Measurements from ENCODE around the gene TNS3. TPM values are rescaled to one million over a fixed set of nuclear protein-coding genes. Genes with fewer than 3 reads are reported as not detected.

Gene TNS3
- total RNA-seq, 5 donors from 2014 or later (not counting 1 experiment from before 2014, with no cell fraction given) = 0.58 to 3.7 (median 2.0) TPM

DNA sequence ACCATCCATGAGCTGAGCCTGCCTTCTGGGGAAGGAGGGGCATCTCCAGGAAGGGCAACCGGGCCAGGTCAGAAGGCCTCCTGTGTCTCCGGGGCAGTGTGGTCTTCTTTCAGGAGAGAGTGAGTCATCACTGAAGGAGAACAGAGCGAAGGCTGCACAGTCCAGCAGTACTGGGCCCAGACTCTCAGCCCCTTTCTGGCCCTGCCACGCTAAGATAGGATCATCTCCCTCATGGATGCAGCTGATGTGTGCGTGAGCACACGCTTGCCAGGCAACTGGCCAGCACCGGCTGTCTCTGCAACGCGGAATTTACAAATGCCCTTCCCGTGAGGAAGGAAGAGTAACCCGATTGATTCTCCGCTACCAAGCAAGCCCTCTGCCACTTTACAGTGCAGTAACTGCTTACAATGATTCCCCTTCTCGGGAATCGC is 328.2 kb downstream of the TNS3 start:
- peak overlapping the region; percentile 22 to 69 (median 22) for H3K4me3 Mint-ChIP-seq
- no peak overlapping the region for H3K4me3 ChIP-seq (ENCODE audit: control insufficient read depth in 1 of 2, extremely low read depth in 1 of 2, low read length in 1 of 2)
- peaks cover 0 to 9% (median 4%) of the 10 kb centered on the region in 3 donors for H3K9me3 Mint-ChIP-seq
- CTCF ChIA-PET = interaction anchor here in 1 of 2 donors (1.0 kb wide), 1 partner anchor 9 kb away, joined by 3 read pairs; no protein-coding TSS in a partner anchor
- WGBS (ENCODE audit: insufficient coverage) = 25% methylated on average over 9 of the region's 14 CpGs
- no peaks in the 10 kb centered on the region for H3K36me3 ChIP-seq (ENCODE audit: control insufficient read depth in 2 of 2, extremely low read depth in 1 of 2, insufficient read depth in 1 of 2, low read length in 1 of 2)
- no peak overlapping the region for H3K27ac ChIP-seq (ENCODE audit: low read length)
- H3K4me1 Mint-ChIP-seq = peaks cover 8 to 20% (median 12%) of the 10 kb centered on the region in 3 donors
- H3K27me3 Mint-ChIP-seq = peaks cover 8 to 30% of the 10 kb centered on the region in 2 donors
- peaks cover 4 to 17% of the 10 kb centered on the region in 2 experiments for H3K4me1 ChIP-seq (ENCODE audit: control insufficient read depth in 1 of 2, extremely low read depth in 1 of 2, insufficient read depth in 2 of 2, low read length in 2 of 2)
- no peaks in the 10 kb centered on the region for H3K9me3 ChIP-seq
- H3K27me3 ChIP-seq (replicated peaks in 1 of 2; ENCODE audit: control insufficient read depth in 2 of 2, extremely low read depth in 1 of 2, insufficient read depth in 2 of 2, low read length in 1 of 2) = peaks cover 0 to 25% of the 10 kb centered on the region in 2 experiments
- DNase-seq (no peak), ATAC-seq (replicated peaks in 1 of 4) (peak in 2 of 4 experiments; percentile 16 to 17)
- H3K27ac Mint-ChIP-seq = no peak overlapping the region
- POLR2A ChIA-PET = no interaction called here
- H3K36me3 Mint-ChIP-seq = no peaks in the 10 kb centered on the region

DNA sequence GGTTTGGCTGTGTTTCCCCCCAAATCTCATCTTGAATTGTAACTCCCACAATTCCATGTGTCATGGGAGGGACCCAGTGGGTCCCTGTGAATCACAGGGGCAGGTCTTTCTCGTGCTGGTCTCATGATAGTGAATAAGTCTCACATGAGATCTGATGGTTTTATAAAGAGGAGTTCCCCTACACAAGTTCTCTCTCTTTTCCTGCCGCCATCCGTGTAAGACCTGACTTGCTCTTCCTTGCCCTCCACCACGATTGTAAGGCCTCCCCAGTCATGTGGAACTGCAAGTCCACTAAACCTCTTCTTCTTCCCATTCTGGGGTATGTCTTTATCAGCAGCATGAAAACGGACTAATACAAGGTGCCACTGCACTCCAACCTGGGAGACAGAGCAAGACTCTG is 329.2 kb downstream of the TNS3 start:
- Mint-ChIP-seq H3K9me3 (peaks cover 0 to 9% (median 4%) of the 10 kb centered on the region in 3 donors), H3K27me3 (peaks cover 8 to 29% of the 10 kb centered on the region in 2 donors), H3K4me3 (no peak overlapping the region), H3K4me1 (peaks cover 8 to 20% (median 12%) of the 10 kb centered on the region in 3 donors), H3K36me3 (no peaks in the 10 kb centered on the region), H3K27ac (no peak overlapping the region)
- Histone ChIP-seq H3K9me3 (no peaks in the 10 kb centered on the region), H3K4me1 (ENCODE audit: control insufficient read depth in 1 of 2, extremely low read depth in 1 of 2, insufficient read depth in 2 of 2, low read length in 2 of 2) (peaks cover 4 to 17% of the 10 kb centered on the region in 2 experiments), H3K27ac (ENCODE audit: low read length) (no peak overlapping the region), H3K36me3 (ENCODE audit: control insufficient read depth in 2 of 2, extremely low read depth in 1 of 2, insufficient read depth in 1 of 2, low read length in 1 of 2) (no peaks in the 10 kb centered on the region), H3K4me3 (ENCODE audit: control insufficient read depth in 1 of 2, extremely low read depth in 1 of 2, low read length in 1 of 2) (no peak overlapping the region), H3K27me3 (replicated peaks in 1 of 2; ENCODE audit: control insufficient read depth in 2 of 2, extremely low read depth in 1 of 2, insufficient read depth in 2 of 2, low read length in 1 of 2) (peaks cover 0 to 25% of the 10 kb centered on the region in 2 experiments)
- no peak for ATAC-seq (replicated peaks in 1 of 4)
- DNase-seq = no peak
- ChIA-PET POLR2A (no interaction called here), CTCF (no interaction called here)
- 85% methylated on average over 3 of the region's 5 CpGs for WGBS (ENCODE audit: insufficient coverage)

DNA sequence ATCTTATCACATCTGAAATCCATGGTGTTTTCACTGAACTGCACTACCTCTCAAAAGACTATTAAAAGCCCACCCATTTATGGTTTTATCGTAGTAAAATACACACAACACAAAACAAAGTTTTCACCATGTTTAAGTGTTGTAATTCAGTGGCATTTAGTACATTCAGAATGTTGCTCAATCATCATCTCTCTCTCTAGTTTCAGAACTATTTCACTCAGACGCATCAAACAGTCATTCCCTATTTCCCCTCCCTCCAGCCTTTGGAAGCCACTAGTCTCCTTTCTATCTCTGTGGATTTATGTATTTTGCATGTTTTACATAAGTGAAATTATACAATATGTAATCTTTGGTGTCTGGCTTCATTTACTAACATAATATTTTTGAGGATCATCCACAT is 332.6 kb downstream of the TNS3 start:
- H3K27me3 ChIP-seq (replicated peaks in 1 of 2; ENCODE audit: control insufficient read depth in 2 of 2, extremely low read depth in 1 of 2, insufficient read depth in 2 of 2, low read length in 1 of 2) = peaks cover 0 to 10% of the 10 kb centered on the region in 2 experiments
- no peak overlapping the region for H3K27ac ChIP-seq (ENCODE audit: low read length)
- no peaks in the 10 kb centered on the region for H3K36me3 ChIP-seq (ENCODE audit: control insufficient read depth in 2 of 2, extremely low read depth in 1 of 2, insufficient read depth in 1 of 2, low read length in 1 of 2)
- Mint-ChIP-seq H3K4me3 (no peak overlapping the region), H3K27ac (no peak overlapping the region), H3K9me3 (peaks cover 0 to 9% (median 4%) of the 10 kb centered on the region in 3 donors), H3K4me1 (peaks cover 0 to 7% (median 3%) of the 10 kb centered on the region in 3 donors), H3K36me3 (no peaks in the 10 kb centered on the region), H3K27me3 (peaks cover 3 to 9% of the 10 kb centered on the region in 2 donors)
- ChIA-PET CTCF (no interaction called here), POLR2A (no interaction called here)
- H3K4me3 ChIP-seq (ENCODE audit: control insufficient read depth in 1 of 2, extremely low read depth in 1 of 2, low read length in 1 of 2) = no peak overlapping the region
- no peaks in the 10 kb centered on the region for H3K9me3 ChIP-seq
- WGBS (ENCODE audit: insufficient coverage) = no CpG with 5 or more reads among the region's 2 CpGs
- no peak for DNase-seq
- no peak for ATAC-seq (replicated peaks in 1 of 4)
- peaks cover 0 to 10% of the 10 kb centered on the region in 2 experiments for H3K4me1 ChIP-seq (ENCODE audit: control insufficient read depth in 1 of 2, extremely low read depth in 1 of 2, insufficient read depth in 2 of 2, low read length in 2 of 2)

DNA sequence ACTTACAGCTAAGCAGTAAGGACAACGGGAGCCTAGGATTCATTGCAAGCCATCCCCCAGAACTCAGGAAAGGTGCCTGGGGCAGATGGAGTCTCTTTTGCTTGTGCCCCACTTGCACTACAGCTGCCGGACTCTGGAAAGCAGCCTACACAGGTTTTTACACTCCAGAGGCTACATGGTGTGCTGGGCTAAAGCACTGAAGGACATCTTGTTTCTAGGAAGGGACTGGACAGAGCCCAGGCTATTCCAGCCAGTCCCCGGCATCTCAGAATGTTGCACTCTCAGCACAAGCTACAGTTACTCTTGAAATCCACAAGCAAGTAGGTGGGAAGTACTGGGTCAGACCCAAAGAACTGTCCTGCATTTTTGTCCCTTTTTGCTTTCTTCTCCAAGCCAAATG is 333.1 kb downstream of the TNS3 start:
- ChIA-PET POLR2A (no interaction called here), CTCF (no interaction called here)
- no peak overlapping the region for H3K27ac Mint-ChIP-seq
- peaks cover 3 to 7% of the 10 kb centered on the region in 2 donors for H3K27me3 Mint-ChIP-seq
- Histone ChIP-seq H3K27ac (ENCODE audit: low read length) (no peak overlapping the region), H3K4me3 (ENCODE audit: control insufficient read depth in 1 of 2, extremely low read depth in 1 of 2, low read length in 1 of 2) (no peak overlapping the region), H3K36me3 (ENCODE audit: control insufficient read depth in 2 of 2, extremely low read depth in 1 of 2, insufficient read depth in 1 of 2, low read length in 1 of 2) (no peaks in the 10 kb centered on the region), H3K27me3 (replicated peaks in 1 of 2; ENCODE audit: control insufficient read depth in 2 of 2, extremely low read depth in 1 of 2, insufficient read depth in 2 of 2, low read length in 1 of 2) (peaks cover 0 to 4% of the 10 kb centered on the region in 2 experiments), H3K4me1 (ENCODE audit: control insufficient read depth in 1 of 2, extremely low read depth in 1 of 2, insufficient read depth in 2 of 2, low read length in 2 of 2) (peaks cover 0 to 4% of the 10 kb centered on the region in 2 experiments), H3K9me3 (no peaks in the 10 kb centered on the region)
- WGBS (ENCODE audit: insufficient coverage) = 86% methylated on average over 1 of the region's 3 CpGs
- H3K4me3 Mint-ChIP-seq = no peak overlapping the region
- H3K9me3 Mint-ChIP-seq = peaks cover 0 to 9% (median 4%) of the 10 kb centered on the region in 3 donors
- ATAC-seq (replicated peaks in 1 of 4) = no peak
- peaks cover 0 to 6% (median 2%) of the 10 kb centered on the region in 3 donors for H3K4me1 Mint-ChIP-seq
- H3K36me3 Mint-ChIP-seq = no peaks in the 10 kb centered on the region
- no peak for DNase-seq

DNA sequence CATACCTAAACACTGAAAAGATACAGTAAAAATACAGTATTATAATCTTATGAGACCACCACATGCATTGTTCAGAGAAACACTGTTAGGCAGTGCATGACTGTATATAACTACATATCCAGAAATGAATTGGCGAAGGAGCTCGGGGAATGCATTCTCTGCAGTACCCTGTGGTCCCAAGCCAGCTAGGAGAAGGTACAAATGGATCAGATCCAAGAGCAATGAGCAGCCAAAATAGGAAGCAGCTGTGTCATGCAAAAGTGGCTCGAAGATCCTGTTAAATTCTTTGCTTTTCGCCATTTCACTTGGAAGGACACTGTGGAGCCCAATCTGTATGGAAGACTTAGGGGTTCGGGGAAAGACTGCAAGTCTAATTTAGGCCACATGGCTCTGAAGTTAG is 334.8 kb downstream of the TNS3 start:
- no peak overlapping the region for H3K4me3 Mint-ChIP-seq
- ChIA-PET CTCF (no interaction called here), POLR2A (no interaction called here)
- H3K36me3 Mint-ChIP-seq = no peaks in the 10 kb centered on the region
- no peak overlapping the region for H3K4me3 ChIP-seq (ENCODE audit: control insufficient read depth in 1 of 2, extremely low read depth in 1 of 2, low read length in 1 of 2)
- no peak overlapping the region for H3K27ac Mint-ChIP-seq
- no peaks in the 10 kb centered on the region for H3K27me3 ChIP-seq (replicated peaks in 1 of 2; ENCODE audit: control insufficient read depth in 2 of 2, extremely low read depth in 1 of 2, insufficient read depth in 2 of 2, low read length in 1 of 2)
- no peaks in the 10 kb centered on the region for H3K9me3 ChIP-seq
- DNase-seq (no peak), ATAC-seq (replicated peaks in 1 of 4) (no peak)
- H3K4me1 Mint-ChIP-seq = no peaks in the 10 kb centered on the region
- peaks cover 0 to 9% (median 4%) of the 10 kb centered on the region in 3 donors for H3K9me3 Mint-ChIP-seq
- no peaks in the 10 kb centered on the region for H3K4me1 ChIP-seq (ENCODE audit: control insufficient read depth in 1 of 2, extremely low read depth in 1 of 2, insufficient read depth in 2 of 2, low read length in 2 of 2)
- H3K36me3 ChIP-seq (ENCODE audit: control insufficient read depth in 2 of 2, extremely low read depth in 1 of 2, insufficient read depth in 1 of 2, low read length in 1 of 2) = no peaks in the 10 kb centered on the region
- WGBS (ENCODE audit: insufficient coverage) = 58% methylated on average over 4 of the region's 5 CpGs
- no peak overlapping the region for H3K27ac ChIP-seq (ENCODE audit: low read length)
- peaks cover 0 to 3% of the 10 kb centered on the region in 2 donors for H3K27me3 Mint-ChIP-seq

DNA sequence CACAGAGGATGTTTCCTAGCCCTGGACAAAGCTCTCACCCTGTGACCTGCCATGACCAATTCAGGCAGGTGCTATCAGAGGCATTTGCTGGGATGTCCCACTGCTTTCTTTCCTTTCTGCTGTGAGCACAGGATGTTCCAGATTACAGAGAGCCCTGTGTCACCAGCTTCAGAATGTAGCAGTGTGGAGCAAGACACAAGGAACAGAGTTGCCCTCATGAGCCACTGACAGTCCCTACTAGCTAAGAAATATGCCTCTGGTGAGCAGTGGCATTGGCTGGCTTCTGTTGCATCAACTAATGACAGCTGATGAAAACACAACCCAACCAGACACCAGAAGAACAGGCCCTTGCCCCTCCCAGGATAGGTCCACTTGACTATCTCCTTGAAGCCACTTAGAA is 337.2 kb downstream of the TNS3 start:
- ATAC-seq (replicated peaks in 1 of 4) = peak in 1 of 4 experiments; percentile 16
- CTCF ChIA-PET = interaction anchor here in 1 of 2 donors (1.2 kb wide), 1 partner anchor 9 kb away, joined by 3 read pairs; no protein-coding TSS in a partner anchor

More for the DNA sequence above, 337.2 kb downstream of the TNS3 start:
- POLR2A ChIA-PET = no interaction called here
- H3K36me3 Mint-ChIP-seq = no peaks in the 10 kb centered on the region
- H3K9me3 ChIP-seq = no peaks in the 10 kb centered on the region
- H3K9me3 Mint-ChIP-seq = peaks cover 0 to 4% (median 2%) of the 10 kb centered on the region in 3 donors
- no peaks in the 10 kb centered on the region for H3K36me3 ChIP-seq (ENCODE audit: control insufficient read depth in 2 of 2, extremely low read depth in 1 of 2, insufficient read depth in 1 of 2, low read length in 1 of 2)
- no peak overlapping the region for H3K27ac ChIP-seq (ENCODE audit: low read length)
- H3K4me3 Mint-ChIP-seq = no peak overlapping the region
- no peaks in the 10 kb centered on the region for H3K4me1 ChIP-seq (ENCODE audit: control insufficient read depth in 1 of 2, extremely low read depth in 1 of 2, insufficient read depth in 2 of 2, low read length in 2 of 2)
- no peaks in the 10 kb centered on the region for H3K27me3 Mint-ChIP-seq
- no peaks in the 10 kb centered on the region for H3K4me1 Mint-ChIP-seq
- DNase-seq = no peak
- no peaks in the 10 kb centered on the region for H3K27me3 ChIP-seq (replicated peaks in 1 of 2; ENCODE audit: control insufficient read depth in 2 of 2, extremely low read depth in 1 of 2, insufficient read depth in 2 of 2, low read length in 1 of 2)
- no peak overlapping the region for H3K27ac Mint-ChIP-seq
- H3K4me3 ChIP-seq (ENCODE audit: control insufficient read depth in 1 of 2, extremely low read depth in 1 of 2, low read length in 1 of 2) = no peak overlapping the region
